HEK293T (cell line): ENCODE data around the gene FRG2B.
"Not testable (repeated sequence)": the region's sequence is repeated elsewhere in the genome, so short reads cannot be mapped to it uniquely, and the experiment has no call there.

Experiments
- CTBP1 ChIP-seq: fragments of 450-650 bp; IDR thresholded peaks from 2 replicates; pipeline ENCODE4 v1.6.1; 2016; ENCODE audit warnings: borderline replicate concordance
- FOXA1 ChIP-seq: fragments of 450-650 bp; IDR thresholded peaks from 2 replicates; pipeline ENCODE4 v1.6.1; 2016; ENCODE audit warnings: mild to moderate bottlenecking
- FOXK2 ChIP-seq: fragments of 450-650 bp; IDR thresholded peaks from 2 replicates; pipeline ENCODE4 v1.6.1; 2016; ENCODE audit warnings: mild to moderate bottlenecking
- HDGF ChIP-seq: fragments of 450-650 bp; IDR thresholded peaks from 2 replicates; pipeline ENCODE4 v1.6.1; 2017; ENCODE audit warnings: antibody characterized with exemption, borderline replicate concordance
- TARDBP ChIP-seq: fragments of 450-650 bp; IDR thresholded peaks from 2 replicates; pipeline ENCODE4 v1.6.1; 2016

GRCh38 chr10:133626695-133627094, at the start of gene FRG2B:
- not testable (repeated sequence) for TF ChIP-seq TARDBP, HDGF, CTBP1, FOXK2, FOXA1
